Activated T-helper 1 cell treated with anti-CD3 and anti-CD28 coated beads, Interleukin-2, amount 50 U/mL, for 16 hours (primary cell): ENCODE results near the gene HGF.

Source experiments
- DNase-seq, 2 donors: peaks; one replicate each; pipeline ENCODE4 v3.0.0-alpha.2; 2020; ENCODE audit warnings: low read depth in 1 of 2, low spot score in 1 of 2

HGF gene

DNA sequence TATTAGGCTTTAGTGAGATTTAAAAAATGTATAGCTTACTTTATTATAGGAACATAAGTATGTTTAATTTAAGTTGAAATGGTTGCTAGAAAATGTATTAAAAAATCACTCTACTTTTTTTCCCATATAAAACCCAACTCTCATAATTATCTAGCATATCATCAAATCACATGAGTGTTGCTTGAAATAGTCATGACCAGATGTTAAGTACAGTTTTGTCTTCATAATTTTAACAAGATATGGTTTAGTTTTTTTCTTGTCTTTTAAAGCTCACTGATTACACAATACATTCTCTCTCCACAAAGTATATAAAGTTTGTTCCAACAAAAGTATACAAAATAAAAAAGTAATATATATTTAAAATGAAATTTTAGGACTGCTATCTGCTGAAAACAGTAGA, 82.8 kb downstream of the HGF start:
- DNase-seq: no peak

DNA sequence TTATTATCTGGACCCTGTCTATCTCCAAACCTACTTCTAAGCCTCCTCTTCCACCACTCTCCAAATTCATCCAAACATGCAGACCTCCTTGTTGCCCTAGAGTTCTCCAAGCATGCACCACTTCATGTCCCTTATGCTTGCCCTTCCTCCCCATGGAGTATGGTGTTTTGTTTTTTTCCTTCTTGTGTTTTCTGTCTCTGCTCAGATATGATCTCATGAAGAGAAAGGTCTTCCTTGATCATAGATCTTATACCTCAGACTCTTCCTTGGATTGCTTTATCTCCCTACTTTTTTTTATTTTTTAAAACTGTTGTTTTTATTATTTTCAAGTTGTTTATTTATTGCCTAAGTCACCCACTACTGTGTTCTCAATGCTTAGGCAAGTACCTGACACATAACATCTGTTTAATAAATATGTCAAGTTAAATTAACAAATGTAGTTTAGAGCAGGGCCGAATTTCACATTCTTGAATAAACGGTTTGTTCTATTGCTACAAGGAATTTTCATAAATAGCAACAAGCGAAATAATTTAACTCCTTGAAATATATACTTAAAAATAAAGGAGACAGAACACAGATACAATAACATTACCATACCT, 84.5 kb downstream of the HGF start:
- no peak for DNase-seq

DNA sequence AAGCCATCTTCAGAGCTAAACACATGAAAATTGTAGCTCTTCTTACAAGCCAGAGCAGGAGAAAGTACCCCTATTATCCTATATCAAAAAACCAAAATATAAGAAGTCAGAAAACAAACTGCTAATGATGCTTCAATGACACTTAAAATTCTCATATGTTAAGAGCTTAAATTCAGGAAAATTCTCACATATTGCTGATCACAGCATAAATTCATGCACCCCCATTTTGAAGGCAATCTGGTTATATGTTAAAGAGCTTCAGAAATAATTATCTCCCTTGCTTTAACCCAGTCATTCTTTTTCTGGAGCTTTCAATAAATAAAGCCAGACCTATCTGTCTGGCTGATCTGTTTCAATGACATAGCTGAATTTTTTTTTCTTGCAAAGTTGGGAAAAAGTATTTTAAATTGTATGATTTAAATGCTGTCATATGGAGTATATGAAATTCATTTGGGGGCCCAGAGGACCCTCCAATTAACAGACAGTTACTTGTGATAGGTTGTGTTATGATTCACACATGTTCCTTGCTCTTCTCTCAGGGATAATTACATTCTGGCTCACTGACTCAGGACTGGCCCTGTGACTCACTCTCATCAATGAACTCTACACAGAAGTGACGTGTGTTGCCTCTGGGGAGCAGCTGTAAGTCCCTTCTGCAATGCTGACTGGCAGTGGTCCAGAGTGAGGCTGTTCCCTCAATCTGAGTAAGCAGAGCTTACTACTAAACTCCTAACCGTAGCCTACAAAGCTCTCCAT, 85.2 kb downstream of the HGF start:
- no peak for DNase-seq

DNA sequence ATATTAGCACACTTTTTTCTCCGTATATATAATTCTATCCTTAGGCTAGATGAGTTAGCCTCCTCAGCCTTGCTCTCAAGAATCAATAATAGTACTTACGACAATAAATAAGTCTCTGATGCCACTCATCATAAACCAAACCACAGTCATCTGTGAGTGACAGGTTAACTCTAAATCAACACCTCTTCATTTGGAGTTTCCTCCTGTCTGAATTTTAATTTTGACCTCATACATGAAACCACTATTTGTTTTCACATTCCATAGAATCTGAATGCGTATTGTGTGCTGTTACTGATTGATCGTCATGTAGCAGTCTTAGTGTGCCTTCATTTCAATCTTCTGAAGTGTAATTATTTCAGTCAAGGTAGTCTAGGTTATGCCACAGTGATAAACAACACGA, 85.8 kb downstream of the HGF start:
- DNase-seq: no peak

DNA sequence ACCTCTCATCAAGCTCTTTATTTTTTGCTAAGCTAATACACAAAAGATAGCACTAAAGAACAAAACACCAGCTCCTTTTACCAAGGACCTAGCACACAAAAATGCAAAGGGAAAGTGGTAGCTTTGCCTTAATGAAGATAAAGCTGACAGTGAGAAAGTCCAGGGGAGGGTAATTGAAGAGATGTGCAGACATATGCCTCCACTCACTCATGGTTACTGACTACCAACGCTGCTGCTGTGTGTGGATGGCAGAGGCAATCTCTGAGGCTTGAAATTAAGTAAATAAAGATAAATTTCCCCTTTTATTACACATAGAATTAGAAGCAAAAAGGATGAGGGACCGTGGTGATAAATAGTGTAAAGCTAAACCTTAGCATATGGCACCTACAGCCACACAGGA, 87.0 kb downstream of the HGF start:
- no peak for DNase-seq

DNA sequence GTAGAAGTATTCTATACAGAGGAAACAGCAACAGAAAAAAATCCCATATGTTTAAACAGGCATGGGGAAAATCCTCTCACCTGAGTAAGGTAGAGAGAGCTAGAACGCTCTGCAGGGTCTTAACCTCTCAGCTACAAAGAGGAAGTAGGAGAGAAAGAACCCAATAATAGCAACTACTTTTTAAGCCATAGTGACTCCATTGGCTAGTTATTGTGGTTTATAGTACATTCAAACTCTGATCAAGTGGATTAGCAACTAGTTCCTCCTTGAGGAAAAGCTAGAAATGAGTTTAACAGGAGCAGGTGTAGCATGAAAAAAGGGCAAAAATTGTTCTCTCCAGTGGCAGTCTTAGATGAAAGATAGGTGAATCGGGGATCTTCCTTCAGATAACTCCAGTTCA, 89.7 kb downstream of the HGF start:
- no peak for DNase-seq

DNA sequence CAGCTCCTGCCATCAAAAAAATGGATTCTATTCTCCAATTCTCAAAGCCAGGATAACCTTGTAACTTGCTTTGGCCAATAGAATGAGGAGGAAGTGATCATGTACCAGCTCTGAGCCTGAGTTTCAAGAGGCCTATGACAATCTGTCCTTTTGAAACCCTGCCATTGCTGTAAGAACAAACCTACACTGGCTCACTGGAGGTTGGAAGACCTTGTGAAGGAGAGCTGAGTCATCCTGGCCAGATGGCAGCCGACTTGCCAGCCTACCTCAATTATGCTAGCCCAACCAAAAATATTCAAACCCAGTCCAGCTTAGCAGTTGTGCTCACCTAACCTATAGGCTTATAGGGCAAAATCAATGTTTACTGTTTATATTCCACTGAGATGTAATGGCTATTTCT, 93.0 kb downstream of the HGF start:
- DNase-seq: no peak

DNA sequence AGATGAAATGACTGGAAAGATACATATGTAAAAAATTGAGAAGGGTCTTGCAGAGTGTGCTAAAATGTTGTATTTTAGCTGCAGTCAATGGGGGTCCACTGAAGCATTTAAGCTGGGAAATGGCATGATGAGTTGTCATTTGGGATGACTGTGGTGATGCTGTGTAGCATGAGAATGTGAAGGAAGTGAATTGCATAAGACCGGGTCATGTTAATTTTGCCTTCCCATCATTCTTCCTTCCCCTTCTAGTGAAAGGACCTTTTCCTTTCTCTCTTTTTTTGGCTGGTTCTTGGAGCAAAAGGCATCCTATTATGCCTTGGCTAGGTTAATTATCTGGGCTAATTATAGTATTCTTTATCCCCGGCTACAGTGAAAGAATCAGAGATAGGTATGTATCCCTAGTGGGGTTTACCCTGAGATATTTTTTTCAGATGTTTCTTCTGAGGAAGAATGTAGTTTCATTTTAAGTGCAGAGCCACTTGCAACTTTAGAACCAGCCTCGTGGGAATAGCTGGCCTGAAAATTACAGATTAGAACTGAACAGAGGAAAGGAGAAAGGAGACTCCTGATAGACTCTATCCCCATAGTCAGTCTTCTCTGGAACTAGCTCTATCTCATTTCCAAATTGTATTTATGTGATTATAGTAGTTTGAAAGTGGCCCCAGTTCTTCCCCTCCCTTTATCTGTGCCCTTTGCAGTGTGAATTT, 93.6 kb downstream of the HGF start:
- DNase-seq: no peak

DNA sequence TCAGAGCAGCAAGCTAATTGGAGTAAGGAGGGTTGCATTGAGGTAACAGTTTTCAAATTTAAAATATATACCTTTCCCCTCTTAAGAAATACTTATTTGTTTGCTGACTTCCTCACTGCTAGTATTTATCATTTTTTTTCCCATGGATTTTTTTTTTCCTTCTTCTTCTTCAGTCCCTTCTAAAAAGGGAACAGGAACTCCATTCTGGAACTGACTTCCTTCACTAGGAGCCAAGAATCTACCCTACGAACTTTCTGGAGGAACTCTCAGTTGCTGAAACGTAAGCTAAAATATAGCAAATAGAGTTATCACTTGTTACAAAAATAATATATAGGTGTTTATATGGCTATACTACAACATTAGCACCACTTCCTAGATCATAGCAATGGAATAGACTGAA, 95.4 kb downstream of the HGF start:
- DNase-seq: no peak

DNA sequence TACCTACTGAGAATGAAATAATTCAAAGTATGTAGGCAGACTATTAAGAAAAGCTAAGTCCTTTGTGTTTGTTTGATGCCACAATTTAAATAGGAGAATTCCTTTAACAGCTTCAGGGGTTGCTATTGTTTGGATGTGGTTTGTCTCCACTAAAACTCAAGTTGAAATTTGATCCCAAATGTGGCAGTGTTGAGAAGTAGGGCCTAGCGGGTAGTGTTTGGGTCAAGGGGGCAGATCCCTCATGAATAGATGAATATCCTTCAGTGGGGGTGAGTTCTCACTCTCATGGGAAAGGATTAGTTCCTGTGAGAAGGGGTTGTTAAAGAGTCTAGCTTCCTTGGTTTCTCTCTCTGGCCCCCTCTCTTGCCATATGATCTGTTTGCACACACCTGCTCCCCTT, 97.0 kb downstream of the HGF start:
- DNase-seq: no peak

DNA sequence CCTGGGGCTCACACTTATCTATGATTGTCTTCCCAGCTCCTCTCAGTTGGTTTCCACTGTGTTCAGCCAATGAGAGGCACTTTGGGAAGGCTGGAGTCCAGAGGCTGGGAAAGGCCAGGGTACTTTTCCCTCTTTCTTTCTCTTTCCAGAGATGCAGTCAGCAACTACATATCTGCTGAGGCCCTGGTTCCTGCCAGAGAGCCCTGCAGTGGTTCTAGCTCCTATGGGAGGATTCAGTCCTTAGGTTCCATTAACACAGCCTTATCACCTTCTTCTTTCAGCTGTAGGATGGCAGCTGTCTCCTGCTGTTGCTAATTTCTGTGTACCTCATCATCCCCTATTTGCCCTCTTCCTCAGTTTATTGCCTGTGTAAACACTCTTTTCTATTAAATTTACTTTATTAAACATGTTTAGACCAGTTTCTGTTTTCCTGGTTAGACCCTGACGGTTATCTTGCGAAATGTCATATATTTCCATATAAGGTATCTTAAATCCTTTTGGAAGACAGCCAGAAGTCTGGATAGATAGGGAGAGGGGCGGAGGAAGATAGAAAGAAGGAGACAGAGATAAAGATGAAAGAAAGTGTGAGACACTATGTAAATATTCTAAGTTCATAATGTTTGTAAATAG, 100.3 kb downstream of the HGF start:
- DNase-seq: no peak

DNA sequence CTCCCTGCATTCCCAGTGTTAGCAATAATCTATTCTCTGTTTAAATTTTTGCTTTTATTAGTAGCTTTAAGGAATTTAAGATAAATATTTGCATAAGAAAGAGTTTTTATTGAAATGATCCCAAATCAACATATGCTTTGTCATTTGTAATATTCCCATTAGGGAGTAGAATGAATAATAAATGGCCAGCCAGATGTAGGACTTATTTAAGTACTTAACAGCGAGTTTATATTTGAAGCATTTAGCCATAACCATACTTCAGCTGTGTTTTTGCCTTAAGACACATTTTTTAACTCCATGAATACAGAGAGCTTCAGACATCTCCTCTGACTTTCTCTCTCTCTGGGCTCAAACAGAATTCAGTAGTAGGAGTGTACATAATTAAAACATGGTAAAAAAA, 103.6 kb downstream of the HGF start:
- DNase-seq: no peak

DNA sequence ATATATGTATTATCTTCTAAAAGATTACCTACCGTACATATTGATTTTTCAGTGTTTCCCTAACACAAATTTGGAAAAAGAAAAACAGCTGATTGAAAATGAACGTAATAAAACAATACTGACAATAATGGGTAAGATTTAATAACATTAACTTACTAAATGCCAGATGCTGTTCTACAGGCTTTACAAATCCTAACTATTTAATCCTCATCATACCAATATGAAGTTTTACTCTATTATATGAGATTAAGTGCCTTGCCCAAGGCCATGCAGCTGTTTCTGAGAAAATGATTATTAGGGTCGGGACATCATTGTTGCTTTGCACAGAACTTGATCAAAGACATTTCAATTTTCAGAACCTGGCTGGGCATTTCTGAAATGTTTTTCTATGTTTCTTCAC, 104.6 kb downstream of the HGF start:
- DNase-seq: no peak

DNA sequence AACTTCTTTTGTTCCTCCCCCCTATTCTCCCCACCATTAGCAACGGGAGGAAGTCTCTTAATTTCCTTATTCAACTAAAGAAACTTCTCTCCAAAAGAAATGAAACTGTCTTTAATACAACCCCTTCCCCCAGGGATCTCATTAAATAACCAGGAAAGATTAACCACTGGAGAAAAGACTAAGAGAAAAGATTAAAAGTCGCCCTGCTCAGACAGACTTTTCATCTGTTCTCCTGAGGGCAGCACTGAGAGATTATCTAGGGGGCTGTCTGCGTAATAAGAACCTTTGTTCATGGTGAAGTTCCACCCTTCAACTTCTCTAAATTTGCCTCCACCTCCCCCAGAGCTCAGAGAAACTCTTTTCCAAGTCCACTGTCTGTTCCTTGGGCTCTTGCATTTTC, 105.5 kb downstream of the HGF start:
- no peak for DNase-seq

DNA sequence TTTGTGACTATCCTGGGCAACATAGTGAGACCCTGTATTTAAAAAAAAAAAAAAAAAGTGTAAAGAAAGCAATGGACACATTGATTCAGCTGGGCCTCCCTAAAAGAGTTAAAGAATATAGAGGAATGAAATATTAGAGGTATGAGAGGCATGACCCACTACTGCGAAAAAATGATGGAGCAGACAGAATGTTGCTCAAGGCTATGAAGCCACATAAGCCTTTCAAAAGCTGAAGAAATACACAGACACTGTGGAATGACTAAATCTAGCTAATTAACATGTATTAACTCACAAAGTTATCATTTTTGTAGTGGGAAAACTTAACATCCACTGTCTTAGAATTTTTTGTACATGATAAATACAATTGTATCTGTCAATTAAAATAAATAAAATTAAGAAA, 107.3 kb downstream of the HGF start:
- no peak for DNase-seq

DNA sequence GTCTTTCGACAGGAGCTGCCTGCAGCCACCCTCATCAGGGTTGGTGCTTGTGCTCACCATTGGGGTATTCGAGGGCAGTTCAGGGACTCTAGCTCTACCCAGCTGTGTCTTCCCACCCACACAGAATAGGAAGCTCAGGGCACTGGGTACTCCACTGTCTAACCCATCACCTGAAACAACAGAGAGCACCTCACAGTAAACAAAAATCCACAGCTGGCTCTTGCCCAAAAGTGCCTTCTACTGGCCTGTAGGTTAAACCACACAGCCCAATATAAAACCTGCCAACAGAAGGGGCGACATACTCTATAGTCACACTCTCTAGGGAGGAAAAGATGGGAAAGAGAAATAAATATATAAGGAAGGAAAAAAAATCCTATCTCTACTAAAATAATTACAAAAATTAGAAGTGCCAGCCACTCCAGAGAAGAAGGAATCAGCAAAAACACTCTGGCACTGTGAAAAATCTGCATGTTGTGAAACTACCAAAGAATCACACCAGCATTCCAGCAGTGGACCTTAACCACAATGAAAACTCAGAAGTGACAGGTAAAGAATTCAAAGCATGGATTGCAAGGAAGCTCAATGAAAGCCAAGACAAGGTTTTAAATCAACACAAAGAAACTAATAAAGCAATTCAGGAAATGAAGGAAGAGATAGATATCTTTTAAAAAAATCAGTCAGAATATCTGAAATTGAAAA, 110.0 kb downstream of the HGF start:
- no peak for DNase-seq

DNA sequence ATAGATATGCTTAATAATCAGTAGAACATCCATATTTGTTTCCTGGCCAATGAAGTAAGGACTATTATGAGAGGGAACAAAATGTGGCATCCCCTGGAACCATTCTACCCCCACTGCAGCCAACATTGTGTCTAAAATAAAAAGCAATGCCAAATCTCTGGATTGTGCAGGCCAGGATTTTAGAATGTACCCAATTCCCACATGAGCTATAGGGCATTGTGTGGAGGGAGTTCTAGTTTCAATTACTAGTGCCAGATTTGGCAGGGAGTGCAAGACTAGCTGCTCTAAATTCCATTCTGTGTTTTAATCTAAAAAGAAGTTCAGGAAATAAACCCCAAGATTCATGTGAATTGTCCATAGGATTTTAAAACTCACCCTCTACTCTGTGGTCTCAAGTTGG, 112.3 kb downstream of the HGF start:
- no peak for DNase-seq

DNA sequence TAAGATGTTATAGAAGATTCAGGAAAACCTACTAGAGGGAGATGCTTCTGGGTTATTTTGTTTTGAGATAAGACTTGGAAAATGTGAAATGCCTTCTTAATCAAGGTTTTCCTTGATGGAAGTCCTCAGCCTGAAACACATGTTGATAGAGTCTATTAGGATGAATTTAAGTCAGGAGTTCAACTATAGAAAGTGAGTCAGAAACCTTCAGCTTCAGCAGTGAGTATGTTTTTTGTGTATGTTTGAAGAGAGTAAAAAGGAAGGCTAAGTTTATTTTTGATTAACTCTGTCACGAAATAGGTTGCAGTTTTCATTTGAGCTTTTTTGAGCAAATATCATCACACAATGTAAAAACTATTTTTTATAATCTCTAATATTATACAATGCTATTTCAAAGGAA, 114.6 kb downstream of the HGF start:
- DNase-seq: no peak

DNA sequence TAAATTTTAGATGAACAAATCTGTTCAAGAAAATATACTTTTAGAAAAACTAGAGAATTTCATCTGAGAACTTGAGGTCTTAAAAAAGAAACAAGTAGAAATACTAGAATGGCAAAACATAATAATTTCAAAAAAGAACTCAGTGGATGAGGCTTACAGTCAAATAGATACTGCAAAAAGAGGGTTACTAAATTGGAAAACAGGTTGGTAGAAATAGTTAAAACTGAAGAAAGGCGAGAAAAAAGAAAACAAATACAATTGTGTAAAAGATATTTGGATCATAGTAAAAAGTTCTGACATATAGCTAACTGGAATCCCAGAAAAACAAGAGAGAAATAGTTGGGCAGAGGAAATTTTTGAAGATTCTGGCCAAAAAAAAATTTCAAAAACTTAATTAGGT, 117.6 kb downstream of the HGF start:
- DNase-seq: no peak
